HG03097 (cell line): ENCODE data around the gene MARS1.
"Not testable (repeated sequence)": the region's sequence is repeated elsewhere in the genome, so short reads cannot be mapped to it uniquely, and the experiment has no call there.

Experiments used
- ATAC-seq: cut with Tn5 transposase; IDR thresholded peaks from one replicate; pipeline ENCODE4 v1.9.1; 2021; ENCODE audit not compliant: unreplicated experiment, low FRiP score

MARS1 gene

GRCh38 chr12:57547288-57548012 lies 59.6 kb downstream of the MARS1 start:
- no peak for ATAC-seq

GRCh38 chr12:57548013-57548315 lies 60.1 kb downstream of the MARS1 start:
- no peak for ATAC-seq

- ATAC-seq, result no peak
Measured at GRCh38 chr12:57548488-57548887, 60.6 kb downstream of the MARS1 start.

- ATAC-seq, result no peak
Measured at GRCh38 chr12:57549203-57549908, 61.5 kb downstream of the MARS1 start.

- ATAC-seq, result no peak
Measured at GRCh38 chr12:57549909-57550640, 62.2 kb downstream of the MARS1 start, which contains the start of gene KIF5A. TSS of gene KIF5A (plus strand) at chr12:57550044. CDS start at chr12:57550272, 228 bp downstream.

- ATAC-seq, result no peak
Measured at GRCh38 chr12:57550641-57551549, 63.0 kb downstream of the MARS1 start.

GRCh38 chr12:57551637-57552305 lies 63.9 kb downstream of the MARS1 start:
- ATAC-seq, result no peak

GRCh38 chr12:57552306-57552651 lies 64.4 kb downstream of the MARS1 start:
- no peak for ATAC-seq

GRCh38 chr12:57552835-57553313 lies 65.0 kb downstream of the MARS1 start:
- no peak for ATAC-seq

GRCh38 chr12:57553343-57554202 lies 65.7 kb downstream of the MARS1 start:
- ATAC-seq, result no peak

- ATAC-seq, result no peak
Measured at GRCh38 chr12:57554453-57554852, 66.6 kb downstream of the MARS1 start.

GRCh38 chr12:57554897-57555296 lies 67.0 kb downstream of the MARS1 start:
- no peak for ATAC-seq

- no peak for ATAC-seq
Measured at GRCh38 chr12:57558864-57559263, 71.0 kb downstream of the MARS1 start.

GRCh38 chr12:57560516-57560915 lies 72.6 kb downstream of the MARS1 start:
- no peak for ATAC-seq

GRCh38 chr12:57561117-57561516 lies 73.2 kb downstream of the MARS1 start:
- ATAC-seq, result not testable (repeated sequence)

GRCh38 chr12:57563358-57563757 lies 75.5 kb downstream of the MARS1 start:
- ATAC-seq, result no peak

GRCh38 chr12:57564178-57564740 lies 76.4 kb downstream of the MARS1 start:
- no peak for ATAC-seq
